A673 (cell line): Measurements from ENCODE around the gene DND1. TPM values are rescaled to one million over a fixed set of nuclear protein-coding genes. Genes with fewer than 3 reads are reported as not detected.
"Not testable (repeated sequence)": the region's sequence is repeated elsewhere in the genome, so short reads cannot be mapped to it uniquely, and the experiment has no call there.

Experiments used
- Bru-seq: library from RNA; stranded (reverse); fragments of 400-500 nt; gene quantifications from one replicate; lab custom pipeline; 2021; lab: Mats Ljungman, UMichigan
- BruChase-seq, 2 experiments: library from RNA; stranded (reverse); fragments of 400-500 nt; gene quantifications; one replicate each; lab custom pipeline; 2021; lab: Mats Ljungman, UMichigan
- BruUV-seq: library from RNA; stranded (reverse); fragments of 400-500 nt; replicated peaks from 2 replicates; lab custom pipeline; 2021; lab: Mats Ljungman, UMichigan
- CTCF ChIA-PET: fragments of 300-600 bp; sonication (Branson Sonifier 250); formaldehyde crosslinking; loops from one replicate; lab custom pipeline; 2022; ENCODE audit warnings: antibody characterized with exemption; lab: Charles Lee
- POLR2A ChIA-PET: fragments of 300-600 bp; sonication (Branson Sonifier 250); formaldehyde crosslinking; loops from one replicate; lab custom pipeline; 2022; ENCODE audit warnings: antibody characterized with exemption; ENCODE audit not compliant: low non-redundant PET; lab: Charles Lee
- DNase-seq: peaks from one replicate; pipeline ENCODE4 v3.0.0-alpha.2; 2015; ENCODE audit warnings: low spot score
- H3K27ac ChIP-seq: fragments of 200-600 bp; sonication (generic); 2 replicates; pipeline ENCODE4 v1.5.1; 2016; ENCODE audit warnings: mixed run types, low read depth, mild to moderate bottlenecking, mixed read lengths, antibody characterized with exemption, low read length; ENCODE audit not compliant: poor library complexity, severe bottlenecking
- H3K27me3 ChIP-seq: fragments of 200-600 bp; sonication (generic); replicated peaks from 2 replicates; pipeline ENCODE4 v1.6.1; 2017; ENCODE audit warnings: mixed run types, low read depth, mild to moderate bottlenecking, mixed read lengths, antibody characterized with exemption, low read length; ENCODE audit not compliant: insufficient read depth, poor library complexity
- H3K36me3 ChIP-seq: fragments of 200-600 bp; sonication (generic); 2 replicates; pipeline ENCODE4 v1.6.1; 2016; ENCODE audit warnings: mixed run types, mild to moderate bottlenecking, mixed read lengths, antibody characterized with exemption, low read length; ENCODE audit not compliant: insufficient read depth, poor library complexity, severe bottlenecking
- H3K4me1 ChIP-seq: fragments of 200-600 bp; sonication (generic); 2 replicates; pipeline ENCODE4 v1.6.1; 2017; ENCODE audit warnings: mixed run types, mild to moderate bottlenecking, mixed read lengths, antibody characterized with exemption, low read length; ENCODE audit not compliant: insufficient read depth, poor library complexity, severe bottlenecking
- H3K4me3 ChIP-seq: fragments of 200-600 bp; sonication (generic); 2 replicates; pipeline ENCODE4 v1.5.1; 2016; ENCODE audit warnings: low read depth, mixed run types, mild to moderate bottlenecking, mixed read lengths, low read length; ENCODE audit not compliant: poor library complexity, severe bottlenecking
- H3K9me3 ChIP-seq: fragments of 200-600 bp; sonication (generic); 2 replicates; pipeline ENCODE4 v1.6.1; 2016; ENCODE audit warnings: mixed run types, low read depth, mild to moderate bottlenecking, mixed read lengths, antibody characterized with exemption, low read length; ENCODE audit not compliant: poor library complexity, severe bottlenecking
- EZH2 ChIP-seq: fragments of 200-600 bp; sonication (generic); IDR thresholded peaks from 2 replicates; pipeline ENCODE4 v1.6.1; 2017; ENCODE audit warnings: borderline replicate concordance, low read depth, mild to moderate bottlenecking, mixed read lengths, antibody characterized with exemption, low read length; ENCODE audit not compliant: poor library complexity, severe bottlenecking
- intact Hi-C: fragments of 100-400 bp; cut with micrococcal nuclease; formaldehyde crosslinking; loops from one replicate; pipeline ENCODE4 v1.10.0; 2022; ENCODE audit not compliant: unreplicated experiment
- long read RNA-seq: library from polyadenylated mRNA; stranded (forward); transcript quantifications from one replicate; pipeline ENCODE4 v2.0.0, GENCODE V29; 2022
- total RNA-seq: library from RNA; stranded (reverse); gene quantifications from 2 replicates; pipeline ENCODE4 v1.2.3, GENCODE V29; 2021
- TF ChIP-seq, protein P1 (sequence below): fragments of 300-800, 200-600 bp; sonication (generic); conservative IDR thresholded peaks from 2 replicates; pipeline ENCODE4 v1.5.1; 2017; ENCODE audit warnings: low read depth, mild to moderate bottlenecking, antibody characterized with exemption, low read length, moderate library complexity, mixed read lengths

The DND1 gene
- total RNA-seq, result 2.3 and 3.0 TPM in 2 replicates
- Bru-seq, nascent RNA, result percentile 51 among the genes with signal in this experiment
- BruChase-seq, experiment 1, labeled RNA remaining after a 2-hour chase, result percentile 48 among the genes with signal in this experiment
- percentile 46 among the genes with signal in this experiment for BruChase-seq, experiment 2, labeled RNA remaining after a 6-hour chase
- long read RNA-seq, partial matches to known transcripts, result 0 of 2 reads
- long read RNA-seq, other reads (novel, unspliced or antisense), result 2 of 2 reads

DNA sequence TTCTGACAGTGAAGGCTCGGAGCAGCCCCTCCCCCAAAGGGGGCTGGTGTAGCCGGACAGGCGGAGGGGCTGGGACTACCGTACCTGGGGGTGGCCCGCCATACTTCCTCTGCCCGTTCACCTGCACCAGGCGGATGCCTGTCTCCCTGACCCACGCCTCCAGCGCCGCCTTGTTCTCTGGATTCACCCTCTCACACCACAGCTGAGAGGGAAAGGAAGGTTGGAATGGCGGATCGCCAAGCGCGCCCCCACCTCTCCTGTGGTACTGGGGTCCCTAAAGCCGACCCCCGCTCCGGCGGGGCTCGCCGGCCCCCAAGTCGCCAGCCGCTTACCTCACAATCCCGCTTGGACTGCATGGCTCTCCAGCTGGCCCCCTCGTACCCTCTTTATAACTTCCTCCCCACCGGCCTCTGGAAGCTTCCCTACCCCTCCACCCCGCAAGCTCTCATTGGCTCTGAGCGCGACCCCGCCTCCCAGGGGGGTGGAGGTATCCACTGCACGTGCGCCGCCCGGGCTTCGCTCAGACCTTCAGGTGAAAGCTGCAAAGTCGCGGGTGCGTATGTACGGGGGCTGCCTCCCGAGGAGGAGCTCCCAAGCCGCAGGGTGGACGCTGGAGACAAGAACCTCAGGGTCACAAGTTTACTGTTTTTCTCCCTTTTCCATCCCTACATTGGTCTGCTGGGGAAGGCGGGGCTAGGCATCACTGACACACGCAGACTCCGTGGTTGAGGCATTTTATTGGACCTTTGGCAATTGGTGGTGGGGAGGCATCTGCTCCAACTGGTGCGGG, at the start of gene DND1:
DND1 (minus strand) TSS at position 390 of the 790 bp plus-strand sequence; CDS start at position 356, 34 bp downstream.
- H3K9me3 ChIP-seq, result no peaks in the 10 kb centered on the region
- TF ChIP-seq, protein P1, sequence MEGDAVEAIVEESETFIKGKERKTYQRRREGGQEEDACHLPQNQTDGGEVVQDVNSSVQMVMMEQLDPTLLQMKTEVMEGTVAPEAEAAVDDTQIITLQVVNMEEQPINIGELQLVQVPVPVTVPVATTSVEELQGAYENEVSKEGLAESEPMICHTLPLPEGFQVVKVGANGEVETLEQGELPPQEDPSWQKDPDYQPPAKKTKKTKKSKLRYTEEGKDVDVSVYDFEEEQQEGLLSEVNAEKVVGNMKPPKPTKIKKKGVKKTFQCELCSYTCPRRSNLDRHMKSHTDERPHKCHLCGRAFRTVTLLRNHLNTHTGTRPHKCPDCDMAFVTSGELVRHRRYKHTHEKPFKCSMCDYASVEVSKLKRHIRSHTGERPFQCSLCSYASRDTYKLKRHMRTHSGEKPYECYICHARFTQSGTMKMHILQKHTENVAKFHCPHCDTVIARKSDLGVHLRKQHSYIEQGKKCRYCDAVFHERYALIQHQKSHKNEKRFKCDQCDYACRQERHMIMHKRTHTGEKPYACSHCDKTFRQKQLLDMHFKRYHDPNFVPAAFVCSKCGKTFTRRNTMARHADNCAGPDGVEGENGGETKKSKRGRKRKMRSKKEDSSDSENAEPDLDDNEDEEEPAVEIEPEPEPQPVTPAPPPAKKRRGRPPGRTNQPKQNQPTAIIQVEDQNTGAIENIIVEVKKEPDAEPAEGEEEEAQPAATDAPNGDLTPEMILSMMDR, result no peak
- TF ChIP-seq EZH2, result no peak
- H3K36me3 ChIP-seq, result peaks cover 85% of the 10 kb centered on the region
- no peak within 1 kb of the TSS for H3K27ac ChIP-seq
- H3K4me1 ChIP-seq, result no peaks in the 10 kb centered on the region
- H3K27me3 ChIP-seq, result no peaks in the 10 kb centered on the region
- no peak for DNase-seq
- POLR2A ChIA-PET, result no interaction called here
- intact Hi-C loops, result no loop called here
- no TSS peak for BruUV-seq
- no peak within 1 kb of the TSS for H3K4me3 ChIP-seq
- CTCF ChIA-PET, result no interaction called here

DNA sequence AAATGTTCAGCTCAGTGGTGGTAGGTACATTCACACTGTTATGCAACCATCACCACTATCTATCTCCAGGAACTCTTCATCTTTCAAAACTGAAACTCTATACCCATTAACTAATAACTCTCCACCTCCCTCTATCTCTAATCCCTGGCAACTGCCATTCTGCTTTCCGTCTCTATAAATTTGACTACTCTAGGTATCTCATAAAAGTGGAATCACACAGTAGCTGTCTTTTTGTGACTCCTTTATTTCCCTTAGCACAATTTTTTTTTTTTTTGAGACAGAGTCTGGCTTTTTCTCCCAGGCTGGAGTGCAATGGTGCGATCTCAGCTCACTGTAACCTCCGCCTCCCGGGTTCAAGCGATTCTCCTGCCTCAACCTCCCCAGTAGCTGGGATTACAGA, 48.0 kb upstream of the DND1 start:
- H3K27ac ChIP-seq, H3K4me3 ChIP-seq, POLR2A ChIA-PET, H3K9me3 ChIP-seq, H3K36me3 ChIP-seq, intact Hi-C loops, H3K4me1 ChIP-seq, H3K27me3 ChIP-seq, BruUV-seq: not testable (repeated sequence)
- TF ChIP-seq, protein P1, result peak; percentile 35
- DNase-seq, result peak; percentile 26
- CTCF ChIA-PET, result interaction anchor here (0.6 to 1.0 kb wide), 2 partner anchors 11 to 349 kb away, joined by 3 to 5 read pairs; no protein-coding TSS in a partner anchor

DNA sequence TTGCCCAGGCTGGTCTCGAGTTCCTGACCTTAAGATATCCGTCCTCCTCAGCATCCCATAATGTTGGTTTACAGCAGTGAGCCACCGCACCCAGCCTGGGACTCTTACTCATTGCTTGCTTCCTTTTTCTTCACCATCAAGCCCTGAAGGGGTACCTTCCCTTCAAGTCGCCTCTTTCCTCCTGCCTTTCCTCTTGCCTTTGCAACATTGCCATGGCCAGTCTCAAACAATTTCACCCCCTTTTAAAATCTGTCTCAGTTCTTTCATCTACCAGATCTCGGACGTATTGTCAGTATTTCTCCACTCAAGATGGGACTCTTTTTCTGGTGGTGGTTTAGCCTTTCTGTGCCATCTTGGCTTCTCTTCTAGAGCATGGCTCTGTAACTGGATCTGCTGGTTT, 47.4 kb upstream of the DND1 start:
- intact Hi-C loops, result loop anchor here (1.0 kb wide), 1 partner anchor 357 kb away; no protein-coding TSS in a partner anchor
- H3K9me3 ChIP-seq, H3K27me3 ChIP-seq, H3K4me3 ChIP-seq, BruUV-seq, H3K4me1 ChIP-seq, DNase-seq, H3K36me3 ChIP-seq, H3K27ac ChIP-seq: not testable (repeated sequence)
- POLR2A ChIA-PET, result interaction anchor here (0.7 kb wide), 1 partner anchor 188 kb away, joined by 3 read pairs; no protein-coding TSS in a partner anchor
- CTCF ChIA-PET, result interaction anchor here (0.6 to 1.0 kb wide), 6 partner anchors 10 to 648 kb away, joined by 3 to 6 read pairs (median 4); no protein-coding TSS in a partner anchor
